Measurements from ENCODE around the gene CGN.

The CGN gene

DNA sequence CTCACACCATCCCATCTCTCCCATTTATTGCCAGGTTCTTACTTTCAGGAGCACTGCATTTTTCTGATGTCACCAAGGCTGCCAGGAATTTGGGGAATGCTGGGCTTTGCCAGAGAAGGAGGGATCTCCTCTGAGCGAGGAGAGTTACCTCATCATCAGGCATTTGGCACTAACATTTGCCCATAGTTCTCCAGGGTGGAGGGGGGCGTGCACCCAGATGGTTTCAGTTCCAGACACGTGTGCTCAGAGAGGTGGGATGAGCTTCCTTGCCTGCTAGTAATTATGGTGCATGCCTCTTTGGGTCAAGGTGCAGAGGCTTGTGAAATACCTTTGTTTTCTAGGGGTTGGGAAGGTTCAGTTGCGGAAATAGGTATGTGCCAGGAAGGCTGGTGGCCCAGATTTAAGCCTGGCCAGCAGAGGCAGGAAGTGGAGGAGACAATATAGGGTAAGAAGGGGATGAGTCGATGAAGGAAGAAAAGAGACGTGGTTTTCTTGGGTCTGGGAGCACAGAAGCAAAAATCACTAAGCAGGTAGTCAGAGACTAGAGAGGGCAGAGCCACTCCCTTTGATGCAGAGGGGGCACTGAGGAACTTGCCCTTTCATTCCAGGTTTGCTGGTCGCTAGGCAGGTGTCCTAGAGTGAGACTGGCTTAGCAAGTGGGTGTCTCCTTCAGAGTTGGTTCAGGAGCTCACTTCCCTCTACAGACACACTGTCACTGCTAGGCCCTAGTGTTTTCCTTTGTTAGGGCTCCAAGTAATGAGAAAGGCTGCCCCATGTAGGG, 36.1 kb downstream of the CGN start:
- peak; percentile 33 for DNase-seq
- TF ChIP-seq, protein P1, sequence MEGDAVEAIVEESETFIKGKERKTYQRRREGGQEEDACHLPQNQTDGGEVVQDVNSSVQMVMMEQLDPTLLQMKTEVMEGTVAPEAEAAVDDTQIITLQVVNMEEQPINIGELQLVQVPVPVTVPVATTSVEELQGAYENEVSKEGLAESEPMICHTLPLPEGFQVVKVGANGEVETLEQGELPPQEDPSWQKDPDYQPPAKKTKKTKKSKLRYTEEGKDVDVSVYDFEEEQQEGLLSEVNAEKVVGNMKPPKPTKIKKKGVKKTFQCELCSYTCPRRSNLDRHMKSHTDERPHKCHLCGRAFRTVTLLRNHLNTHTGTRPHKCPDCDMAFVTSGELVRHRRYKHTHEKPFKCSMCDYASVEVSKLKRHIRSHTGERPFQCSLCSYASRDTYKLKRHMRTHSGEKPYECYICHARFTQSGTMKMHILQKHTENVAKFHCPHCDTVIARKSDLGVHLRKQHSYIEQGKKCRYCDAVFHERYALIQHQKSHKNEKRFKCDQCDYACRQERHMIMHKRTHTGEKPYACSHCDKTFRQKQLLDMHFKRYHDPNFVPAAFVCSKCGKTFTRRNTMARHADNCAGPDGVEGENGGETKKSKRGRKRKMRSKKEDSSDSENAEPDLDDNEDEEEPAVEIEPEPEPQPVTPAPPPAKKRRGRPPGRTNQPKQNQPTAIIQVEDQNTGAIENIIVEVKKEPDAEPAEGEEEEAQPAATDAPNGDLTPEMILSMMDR (IDR thresholded peaks at IDR 0.05): no peak
- Mint-ChIP-seq H3K27ac (peak overlapping the region; percentile 69), H3K4me1 (peaks cover 28% of the 10 kb centered on the region), H3K27me3 (ENCODE audit: low read depth, poor library complexity) (peaks cover 6% of the 10 kb centered on the region), H3K9me3 (no peaks in the 10 kb centered on the region), H3K4me3 (no peak overlapping the region), H3K36me3 (ENCODE audit: low read depth) (no peaks in the 10 kb centered on the region)

DNA sequence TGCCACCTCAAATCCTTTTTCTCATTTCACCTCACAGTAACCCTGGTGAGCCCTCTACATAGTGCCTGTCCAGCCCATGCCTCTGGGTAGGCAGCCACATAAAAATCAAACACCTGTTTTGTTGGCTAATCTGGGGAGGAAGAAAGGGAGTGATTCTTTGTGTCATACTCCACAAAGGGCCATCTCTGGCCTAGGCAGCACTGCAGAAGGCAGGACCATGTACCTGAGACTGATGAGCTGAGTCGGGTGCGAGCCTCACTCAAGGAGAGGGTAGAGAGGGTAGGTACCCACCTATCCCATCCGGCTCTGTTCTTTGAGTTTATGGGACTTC, 36.7 kb downstream of the CGN start:
- DNase-seq: no peak
- Mint-ChIP-seq H3K4me3 (no peak overlapping the region), H3K27me3 (ENCODE audit: low read depth, poor library complexity) (peaks cover 6% of the 10 kb centered on the region), H3K27ac (no peak overlapping the region), H3K36me3 (ENCODE audit: low read depth) (no peaks in the 10 kb centered on the region), H3K4me1 (peaks cover 22% of the 10 kb centered on the region), H3K9me3 (no peaks in the 10 kb centered on the region)
- TF ChIP-seq, protein P1 (IDR thresholded peaks at IDR 0.05): no peak

DNA sequence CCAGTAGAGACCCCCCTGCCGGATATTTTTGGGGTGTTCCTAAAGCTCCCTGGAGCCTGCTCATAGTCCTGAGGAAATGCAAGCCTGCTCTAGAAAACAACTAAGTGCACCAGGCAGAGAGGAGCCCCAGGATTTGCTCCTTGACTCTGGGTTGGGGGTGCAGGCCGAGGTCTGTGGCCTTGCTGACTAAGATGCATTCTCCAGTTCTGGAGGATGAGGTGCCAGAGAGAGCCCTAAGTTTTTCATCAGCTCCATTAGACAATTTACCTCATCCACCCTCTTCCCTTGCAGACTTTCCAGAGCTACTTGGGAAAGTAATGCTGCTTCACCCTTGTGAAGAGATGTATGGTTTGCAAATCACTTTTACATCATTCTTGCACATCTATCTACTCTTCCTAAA, 38.0 kb downstream of the CGN start:
- Mint-ChIP-seq H3K27ac (no peak overlapping the region), H3K9me3 (no peaks in the 10 kb centered on the region), H3K4me1 (peaks cover 20% of the 10 kb centered on the region), H3K27me3 (ENCODE audit: low read depth, poor library complexity) (peaks cover 6% of the 10 kb centered on the region), H3K36me3 (ENCODE audit: low read depth) (no peaks in the 10 kb centered on the region), H3K4me3 (no peak overlapping the region)
- no peak for DNase-seq
- TF ChIP-seq, protein P1 (IDR thresholded peaks at IDR 0.05): no peak

DNA sequence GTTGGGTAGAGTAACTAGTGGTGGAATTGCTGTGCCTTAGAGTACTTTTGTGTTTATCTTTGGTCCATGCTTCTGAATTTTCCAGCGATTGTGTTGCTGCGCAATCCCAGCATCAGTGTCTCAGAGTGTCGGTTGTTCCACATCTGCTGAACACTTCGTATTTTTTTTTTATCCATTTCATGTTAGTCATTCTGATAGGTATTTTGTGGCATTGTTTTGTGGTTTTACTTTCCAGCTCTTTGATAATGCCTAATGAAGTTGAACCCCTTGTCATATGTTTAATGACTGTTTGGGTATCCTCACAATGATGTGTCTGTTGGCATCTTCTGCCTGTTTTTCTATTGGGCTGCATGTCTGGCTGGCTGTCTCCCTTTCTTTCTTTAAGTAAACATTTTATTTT, 42.5 kb downstream of the CGN start:
- Mint-ChIP-seq H3K27ac (peak overlapping the region; percentile 33), H3K4me3 (no peak overlapping the region)

GRCh38 chr1:151556052-151556451, 44.9 kb downstream of the CGN start:
- TF ChIP-seq, protein P1 (IDR thresholded peaks at IDR 0.05): no peak
- Mint-ChIP-seq H3K36me3 (ENCODE audit: low read depth) (no peaks in the 10 kb centered on the region), H3K9me3 (peaks cover 3% of the 10 kb centered on the region), H3K4me1 (no peaks in the 10 kb centered on the region), H3K27ac (no peak overlapping the region), H3K4me3 (no peak overlapping the region), H3K27me3 (ENCODE audit: low read depth, poor library complexity) (no peaks in the 10 kb centered on the region)
- DNase-seq: no peak

More for the DNA sequence above, 42.5 kb downstream of the CGN start:
- TF ChIP-seq, protein P1 (IDR thresholded peaks at IDR 0.05): no peak
- H3K4me1 Mint-ChIP-seq: peaks cover 8% of the 10 kb centered on the region
- H3K27me3 Mint-ChIP-seq (ENCODE audit: low read depth, poor library complexity): no peaks in the 10 kb centered on the region
- H3K36me3 Mint-ChIP-seq (ENCODE audit: low read depth): no peaks in the 10 kb centered on the region
- H3K9me3 Mint-ChIP-seq: peaks cover 3% of the 10 kb centered on the region
- no peak for DNase-seq

DNA sequence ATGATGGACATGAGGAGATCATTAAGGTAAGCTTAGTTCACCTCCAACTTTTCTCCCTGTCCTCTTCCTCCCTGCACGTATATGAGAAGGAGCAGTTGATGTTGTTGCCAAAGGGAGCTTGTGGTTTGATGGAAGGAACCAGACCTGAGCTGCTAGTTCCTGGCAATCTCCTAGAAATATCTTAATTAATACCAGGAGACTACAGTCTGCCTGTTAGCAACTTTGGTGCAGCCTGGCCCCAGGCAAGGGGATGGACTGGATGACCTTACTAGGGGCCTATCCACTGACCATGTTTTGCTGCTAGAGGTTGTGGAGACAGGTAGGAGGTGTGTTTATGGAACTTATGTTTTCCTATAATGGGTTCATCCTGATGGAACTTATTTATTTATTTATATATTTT, 51.5 kb downstream of the CGN start:
- TF ChIP-seq, protein P1 (IDR thresholded peaks at IDR 0.05): no peak
- Mint-ChIP-seq H3K36me3 (ENCODE audit: low read depth) (no peaks in the 10 kb centered on the region), H3K27me3 (ENCODE audit: low read depth, poor library complexity) (no peaks in the 10 kb centered on the region), H3K9me3 (no peaks in the 10 kb centered on the region), H3K4me1 (no peaks in the 10 kb centered on the region), H3K27ac (no peak overlapping the region), H3K4me3 (no peak overlapping the region)
- no peak for DNase-seq

Data from nephron progenitor cell (in vitro differentiated cells).